Measurements from ENCODE around the gene RNF138. TPM values are rescaled to one million over a fixed set of nuclear protein-coding genes. Genes with fewer than 3 reads are reported as not detected.

The RNF138 gene
- total RNA-seq, 1 donor from 2014 or later, result 19.1 TPM

DNA sequence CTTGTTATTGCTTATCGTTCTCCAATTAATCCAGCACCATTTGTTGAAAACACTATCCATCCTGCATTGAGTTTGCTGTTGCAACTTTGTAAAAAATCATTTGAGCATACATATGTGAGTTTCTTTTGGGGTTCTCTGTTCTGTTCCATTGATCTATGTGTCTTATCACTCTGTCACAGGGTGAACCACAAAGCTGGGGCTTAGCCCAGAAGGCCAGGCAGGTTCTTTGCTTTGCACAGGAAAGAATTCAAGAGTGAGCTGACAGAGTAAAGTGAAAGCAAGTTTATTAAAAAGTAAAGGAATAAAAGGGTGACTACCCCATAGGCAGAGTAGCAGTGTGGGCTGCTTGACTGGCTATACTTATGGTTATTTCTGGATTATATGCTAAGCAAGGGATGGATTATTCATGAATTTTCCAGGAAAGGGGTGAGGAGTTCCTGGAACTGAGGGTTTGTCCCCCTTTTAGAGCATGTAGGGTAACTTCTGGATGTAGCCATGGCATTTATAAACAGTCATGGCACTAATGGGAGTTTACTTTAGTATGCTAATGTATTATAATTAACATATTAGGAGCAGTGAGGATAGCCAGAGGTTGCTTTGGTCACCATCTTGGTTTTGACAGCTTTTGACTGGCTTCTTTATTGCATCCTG is 46.8 kb downstream of the RNF138 start:
- TF ChIP-seq, protein P1, sequence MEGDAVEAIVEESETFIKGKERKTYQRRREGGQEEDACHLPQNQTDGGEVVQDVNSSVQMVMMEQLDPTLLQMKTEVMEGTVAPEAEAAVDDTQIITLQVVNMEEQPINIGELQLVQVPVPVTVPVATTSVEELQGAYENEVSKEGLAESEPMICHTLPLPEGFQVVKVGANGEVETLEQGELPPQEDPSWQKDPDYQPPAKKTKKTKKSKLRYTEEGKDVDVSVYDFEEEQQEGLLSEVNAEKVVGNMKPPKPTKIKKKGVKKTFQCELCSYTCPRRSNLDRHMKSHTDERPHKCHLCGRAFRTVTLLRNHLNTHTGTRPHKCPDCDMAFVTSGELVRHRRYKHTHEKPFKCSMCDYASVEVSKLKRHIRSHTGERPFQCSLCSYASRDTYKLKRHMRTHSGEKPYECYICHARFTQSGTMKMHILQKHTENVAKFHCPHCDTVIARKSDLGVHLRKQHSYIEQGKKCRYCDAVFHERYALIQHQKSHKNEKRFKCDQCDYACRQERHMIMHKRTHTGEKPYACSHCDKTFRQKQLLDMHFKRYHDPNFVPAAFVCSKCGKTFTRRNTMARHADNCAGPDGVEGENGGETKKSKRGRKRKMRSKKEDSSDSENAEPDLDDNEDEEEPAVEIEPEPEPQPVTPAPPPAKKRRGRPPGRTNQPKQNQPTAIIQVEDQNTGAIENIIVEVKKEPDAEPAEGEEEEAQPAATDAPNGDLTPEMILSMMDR (IDR thresholded peaks at IDR 0.05), result no peak
- Mint-ChIP-seq H3K4me1 (ENCODE audit: unreplicated experiment) (no peaks in the 10 kb centered on the region), H3K9me3 (ENCODE audit: unreplicated experiment) (no peaks in the 10 kb centered on the region), H3K27me3 (ENCODE audit: unreplicated experiment) (no peaks in the 10 kb centered on the region), H3K36me3 (ENCODE audit: unreplicated experiment) (no peaks in the 10 kb centered on the region), H3K4me3 (ENCODE audit: unreplicated experiment) (no peak overlapping the region), H3K27ac (ENCODE audit: unreplicated experiment) (no peak overlapping the region)
- DNase-seq (ENCODE audit: extremely low spot score, unreplicated experiment), result no peak

GRCh38 chr18:32139835-32140283 is 48.2 kb downstream of the RNF138 start:
- no peak overlapping the region for H3K4me3 Mint-ChIP-seq (ENCODE audit: unreplicated experiment)

GRCh38 chr18:32148185-32148870 is 56.7 kb downstream of the RNF138 start:
- no peak for DNase-seq (ENCODE audit: extremely low spot score, unreplicated experiment)
- Mint-ChIP-seq H3K36me3 (ENCODE audit: unreplicated experiment) (no peaks in the 10 kb centered on the region), H3K4me3 (ENCODE audit: unreplicated experiment) (no peak overlapping the region), H3K9me3 (ENCODE audit: unreplicated experiment) (peaks cover 17% of the 10 kb centered on the region), H3K4me1 (ENCODE audit: unreplicated experiment) (no peaks in the 10 kb centered on the region), H3K27ac (ENCODE audit: unreplicated experiment) (no peak overlapping the region), H3K27me3 (ENCODE audit: unreplicated experiment) (peaks cover 35% of the 10 kb centered on the region)
- TF ChIP-seq, protein P1 (IDR thresholded peaks at IDR 0.05), result no peak

More at GRCh38 chr18:32139835-32140283, 48.2 kb downstream of the RNF138 start:
- TF ChIP-seq, protein P1 (IDR thresholded peaks at IDR 0.05), result no peak
- no peaks in the 10 kb centered on the region for H3K9me3 Mint-ChIP-seq (ENCODE audit: unreplicated experiment)
- H3K36me3 Mint-ChIP-seq (ENCODE audit: unreplicated experiment), result no peaks in the 10 kb centered on the region
- H3K27me3 Mint-ChIP-seq (ENCODE audit: unreplicated experiment), result peaks cover 6% of the 10 kb centered on the region
- DNase-seq (ENCODE audit: extremely low spot score, unreplicated experiment), result no peak
- H3K27ac Mint-ChIP-seq (ENCODE audit: unreplicated experiment), result no peak overlapping the region
- H3K4me1 Mint-ChIP-seq (ENCODE audit: unreplicated experiment), result no peaks in the 10 kb centered on the region

- TF ChIP-seq, protein P1 (IDR thresholded peaks at IDR 0.05), result no peak
- H3K27me3 Mint-ChIP-seq (ENCODE audit: unreplicated experiment), result peaks cover 37% of the 10 kb centered on the region
- H3K36me3 Mint-ChIP-seq (ENCODE audit: unreplicated experiment), result no peaks in the 10 kb centered on the region
- no peak overlapping the region for H3K4me3 Mint-ChIP-seq (ENCODE audit: unreplicated experiment)
- no peak for DNase-seq (ENCODE audit: extremely low spot score, unreplicated experiment)
- H3K9me3 Mint-ChIP-seq (ENCODE audit: unreplicated experiment), result peaks cover 17% of the 10 kb centered on the region
- H3K4me1 Mint-ChIP-seq (ENCODE audit: unreplicated experiment), result no peaks in the 10 kb centered on the region
- H3K27ac Mint-ChIP-seq (ENCODE audit: unreplicated experiment), result no peak overlapping the region
Observed at GRCh38 chr18:32152705-32153448, 61.2 kb downstream of the RNF138 start.

DNA sequence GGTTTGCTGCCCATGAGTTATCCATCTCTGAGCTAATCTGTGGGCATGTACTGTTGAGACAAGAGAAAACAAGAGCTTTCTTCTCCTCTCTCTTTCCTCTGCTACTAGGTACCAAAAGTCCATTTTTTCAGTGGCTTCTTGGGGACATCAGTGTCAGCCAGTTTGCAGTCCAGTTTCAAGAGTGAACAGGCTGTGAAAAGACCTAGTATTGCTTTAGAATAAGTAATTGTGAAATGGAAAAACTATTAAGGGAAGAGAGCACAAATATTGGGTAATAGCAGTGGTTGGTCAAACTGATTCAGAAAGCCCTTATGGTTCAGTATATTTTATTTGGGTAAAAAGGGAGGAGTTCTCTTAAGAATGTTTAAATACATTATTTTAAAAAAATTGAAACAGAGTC is 65.2 kb downstream of the RNF138 start:
- Mint-ChIP-seq H3K4me3 (ENCODE audit: unreplicated experiment) (no peak overlapping the region), H3K9me3 (ENCODE audit: unreplicated experiment) (no peaks in the 10 kb centered on the region), H3K27ac (ENCODE audit: unreplicated experiment) (no peak overlapping the region), H3K4me1 (ENCODE audit: unreplicated experiment) (peaks cover 4% of the 10 kb centered on the region), H3K27me3 (ENCODE audit: unreplicated experiment) (peaks cover 20% of the 10 kb centered on the region), H3K36me3 (ENCODE audit: unreplicated experiment) (no peaks in the 10 kb centered on the region)
- DNase-seq (ENCODE audit: extremely low spot score, unreplicated experiment), result no peak
- TF ChIP-seq, protein P1 (IDR thresholded peaks at IDR 0.05), result no peak

Data from osteocyte (in vitro differentiated cells).